Breast epithelium (tissue), 3 donors: ENCODE measurements around the gene NSUN5.

Source experiments
- CTCF ChIP-seq, 3 donors: fragments of 450-650 bp; IDR thresholded peaks; one replicate each; pipeline ENCODE4 v1.5.1; 2016 to 2017; ENCODE audit warnings: antibody characterized with exemption in 3 of 3, mild to moderate bottlenecking in 3 of 3, moderate library complexity in 3 of 3
- POLR2A ChIP-seq: fragments of 450-650 bp; IDR thresholded peaks from one replicate; pipeline ENCODE4 v1.6.1; 2016; ENCODE audit warnings: antibody characterized with exemption, mild to moderate bottlenecking, moderate library complexity
- POLR2AphosphoS5 ChIP-seq, 3 donors: sonication (generic); formaldehyde crosslinking; IDR thresholded peaks; one replicate each; pipeline ENCODE4 v1.6.1; 2017; ENCODE audit warnings: antibody characterized with exemption in 3 of 3

- TF ChIP-seq POLR2A: no peak
- TF ChIP-seq CTCF (IDR thresholded peaks at IDR 0.05): no peak
- TF ChIP-seq POLR2AphosphoS5 (IDR thresholded peaks at IDR 0.05): no peak
Measured at GRCh38 chr7:73330772-73331171, 22.1 kb upstream of the NSUN5 start.
